ENCODE measurements around the gene GNA14. TPM values are rescaled to one million over a fixed set of nuclear protein-coding genes. Genes with fewer than 3 reads are reported as not detected.

The GNA14 gene
- total RNA-seq, 1 experiment from 2014 or later, result 0.15 TPM

DNA sequence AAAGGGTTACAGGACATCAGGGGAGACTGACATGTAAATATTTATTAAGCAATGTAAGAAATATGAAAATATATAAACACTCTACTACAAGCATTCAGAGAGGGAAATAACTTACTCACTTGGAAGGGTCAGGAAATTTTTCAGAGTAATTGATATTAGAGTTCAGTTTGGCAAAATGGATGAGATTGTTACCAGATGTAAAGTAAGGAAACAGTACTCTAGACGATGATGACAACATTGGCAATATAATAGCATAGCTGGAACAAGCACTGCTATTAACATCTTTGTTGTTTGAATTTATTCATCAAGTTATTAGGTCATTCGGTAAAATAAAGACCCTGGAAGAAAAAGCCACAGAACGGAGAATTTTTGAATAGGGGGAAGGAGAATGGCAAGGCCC, 49.1 kb downstream of the GNA14 start:
- ChIA-PET POLR2A (no interaction called here), CTCF (no interaction called here)
- BruUV-seq (replicated peaks), result no TSS peak
- no peak overlapping the region for H3K27ac ChIP-seq (ENCODE audit: low read length)
- in situ Hi-C loops (cut with HindIII; ENCODE audit: low pct_unique_long_range_greater_than_20kb, low sequenced_read_pairs), result no loop called here
- DNase-seq (ENCODE audit: low read depth, low spot score) (no peak), ATAC-seq (no peak)
- no peak overlapping the region for H3K4me3 ChIP-seq (ENCODE audit: low read depth in 2 of 2, low read length in 2 of 2)
- no peaks in the 10 kb centered on the region for H3K36me3 ChIP-seq (ENCODE audit: control insufficient read depth, insufficient read depth, low read length)
- H3K9me3 ChIP-seq (ENCODE audit: control insufficient read depth, insufficient read depth, low read depth, low read length), result no peaks in the 10 kb centered on the region
- intact Hi-C loops (cut with micrococcal nuclease; ENCODE audit: unreplicated experiment), result no loop called here
- TF ChIP-seq, protein P1, sequence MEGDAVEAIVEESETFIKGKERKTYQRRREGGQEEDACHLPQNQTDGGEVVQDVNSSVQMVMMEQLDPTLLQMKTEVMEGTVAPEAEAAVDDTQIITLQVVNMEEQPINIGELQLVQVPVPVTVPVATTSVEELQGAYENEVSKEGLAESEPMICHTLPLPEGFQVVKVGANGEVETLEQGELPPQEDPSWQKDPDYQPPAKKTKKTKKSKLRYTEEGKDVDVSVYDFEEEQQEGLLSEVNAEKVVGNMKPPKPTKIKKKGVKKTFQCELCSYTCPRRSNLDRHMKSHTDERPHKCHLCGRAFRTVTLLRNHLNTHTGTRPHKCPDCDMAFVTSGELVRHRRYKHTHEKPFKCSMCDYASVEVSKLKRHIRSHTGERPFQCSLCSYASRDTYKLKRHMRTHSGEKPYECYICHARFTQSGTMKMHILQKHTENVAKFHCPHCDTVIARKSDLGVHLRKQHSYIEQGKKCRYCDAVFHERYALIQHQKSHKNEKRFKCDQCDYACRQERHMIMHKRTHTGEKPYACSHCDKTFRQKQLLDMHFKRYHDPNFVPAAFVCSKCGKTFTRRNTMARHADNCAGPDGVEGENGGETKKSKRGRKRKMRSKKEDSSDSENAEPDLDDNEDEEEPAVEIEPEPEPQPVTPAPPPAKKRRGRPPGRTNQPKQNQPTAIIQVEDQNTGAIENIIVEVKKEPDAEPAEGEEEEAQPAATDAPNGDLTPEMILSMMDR (IDR thresholded peaks at IDR 0.05), result no peak
- TF ChIP-seq TCF7L2 (IDR thresholded peaks at IDR 0.05; ENCODE audit: low read depth, low read length) (no peak), SIN3A (IDR thresholded peaks at IDR 0.05; ENCODE audit: borderline replicate concordance, insufficient read depth, low read depth, low read length) (no peak), POLR2AphosphoS5 (IDR thresholded peaks at IDR 0.05; ENCODE audit: low read depth, low read length) (no peak)
- TF ChIP-seq, protein P2, sequence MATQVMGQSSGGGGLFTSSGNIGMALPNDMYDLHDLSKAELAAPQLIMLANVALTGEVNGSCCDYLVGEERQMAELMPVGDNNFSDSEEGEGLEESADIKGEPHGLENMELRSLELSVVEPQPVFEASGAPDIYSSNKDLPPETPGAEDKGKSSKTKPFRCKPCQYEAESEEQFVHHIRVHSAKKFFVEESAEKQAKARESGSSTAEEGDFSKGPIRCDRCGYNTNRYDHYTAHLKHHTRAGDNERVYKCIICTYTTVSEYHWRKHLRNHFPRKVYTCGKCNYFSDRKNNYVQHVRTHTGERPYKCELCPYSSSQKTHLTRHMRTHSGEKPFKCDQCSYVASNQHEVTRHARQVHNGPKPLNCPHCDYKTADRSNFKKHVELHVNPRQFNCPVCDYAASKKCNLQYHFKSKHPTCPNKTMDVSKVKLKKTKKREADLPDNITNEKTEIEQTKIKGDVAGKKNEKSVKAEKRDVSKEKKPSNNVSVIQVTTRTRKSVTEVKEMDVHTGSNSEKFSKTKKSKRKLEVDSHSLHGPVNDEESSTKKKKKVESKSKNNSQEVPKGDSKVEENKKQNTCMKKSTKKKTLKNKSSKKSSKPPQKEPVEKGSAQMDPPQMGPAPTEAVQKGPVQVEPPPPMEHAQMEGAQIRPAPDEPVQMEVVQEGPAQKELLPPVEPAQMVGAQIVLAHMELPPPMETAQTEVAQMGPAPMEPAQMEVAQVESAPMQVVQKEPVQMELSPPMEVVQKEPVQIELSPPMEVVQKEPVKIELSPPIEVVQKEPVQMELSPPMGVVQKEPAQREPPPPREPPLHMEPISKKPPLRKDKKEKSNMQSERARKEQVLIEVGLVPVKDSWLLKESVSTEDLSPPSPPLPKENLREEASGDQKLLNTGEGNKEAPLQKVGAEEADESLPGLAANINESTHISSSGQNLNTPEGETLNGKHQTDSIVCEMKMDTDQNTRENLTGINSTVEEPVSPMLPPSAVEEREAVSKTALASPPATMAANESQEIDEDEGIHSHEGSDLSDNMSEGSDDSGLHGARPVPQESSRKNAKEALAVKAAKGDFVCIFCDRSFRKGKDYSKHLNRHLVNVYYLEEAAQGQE (IDR thresholded peaks at IDR 0.05; ENCODE audit: insufficient read depth in 1 of 2, low read depth in 2 of 2, low read length in 1 of 2), result no peak
- H3K4me1 ChIP-seq (ENCODE audit: control insufficient read depth, insufficient read depth, low read length), result no peaks in the 10 kb centered on the region
- no peaks in the 10 kb centered on the region for H3K27me3 ChIP-seq (ENCODE audit: control insufficient read depth, insufficient read depth, low read length)

DNA sequence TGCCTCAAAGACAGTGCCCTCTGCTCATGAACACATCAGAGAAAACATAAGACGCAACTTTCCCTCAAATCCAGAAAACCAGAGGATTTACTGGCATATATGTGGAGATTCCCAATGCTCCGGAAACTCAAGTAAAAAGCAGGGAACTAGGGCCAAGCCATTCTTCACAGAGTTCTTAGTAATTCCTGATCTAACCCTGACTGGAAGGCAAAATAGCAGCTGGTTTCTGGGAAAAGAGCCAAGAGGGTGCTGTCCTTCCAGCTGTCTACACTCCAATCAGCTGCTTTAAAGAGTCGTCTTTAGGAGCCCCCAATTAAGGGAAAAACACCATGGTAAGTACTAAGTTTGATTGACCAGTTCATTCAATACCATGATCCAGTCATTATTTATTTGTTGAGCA, 49.6 kb downstream of the GNA14 start:
- POLR2A ChIA-PET, result no interaction called here
- in situ Hi-C loops (cut with HindIII; ENCODE audit: low pct_unique_long_range_greater_than_20kb, low sequenced_read_pairs), result no loop called here
- Histone ChIP-seq H3K4me3 (ENCODE audit: low read depth in 2 of 2, low read length in 2 of 2) (no peak overlapping the region), H3K4me1 (ENCODE audit: control insufficient read depth, insufficient read depth, low read length) (no peaks in the 10 kb centered on the region), H3K9me3 (ENCODE audit: control insufficient read depth, insufficient read depth, low read depth, low read length) (no peaks in the 10 kb centered on the region), H3K36me3 (ENCODE audit: control insufficient read depth, insufficient read depth, low read length) (no peaks in the 10 kb centered on the region), H3K27ac (ENCODE audit: low read length) (no peak overlapping the region), H3K27me3 (ENCODE audit: control insufficient read depth, insufficient read depth, low read length) (no peaks in the 10 kb centered on the region)
- TF ChIP-seq, protein P2 (IDR thresholded peaks at IDR 0.05; ENCODE audit: insufficient read depth in 1 of 2, low read depth in 2 of 2, low read length in 1 of 2), result no peak
- TF ChIP-seq TCF7L2 (IDR thresholded peaks at IDR 0.05; ENCODE audit: low read depth, low read length) (no peak), SIN3A (IDR thresholded peaks at IDR 0.05; ENCODE audit: borderline replicate concordance, insufficient read depth, low read depth, low read length) (no peak), POLR2AphosphoS5 (IDR thresholded peaks at IDR 0.05; ENCODE audit: low read depth, low read length) (no peak)
- TF ChIP-seq, protein P1 (IDR thresholded peaks at IDR 0.05), result no peak
- DNase-seq (ENCODE audit: low read depth, low spot score) (no peak), ATAC-seq (no peak)
- intact Hi-C loops (cut with micrococcal nuclease; ENCODE audit: unreplicated experiment), result no loop called here
- CTCF ChIA-PET, result no interaction called here
- BruUV-seq (replicated peaks), result no TSS peak

All from Panc1 (cell line).